Left kidney (tissue), 1 donor: ENCODE data around the gene GABARAPL1. TPM values are rescaled to one million over a fixed set of nuclear protein-coding genes. Genes with fewer than 3 reads are reported as not detected.

ENCODE experiments used
- polyA plus RNA-seq: library from polyadenylated mRNA; unstranded; fragments of 120-200 nt; gene quantifications from one replicate; pipeline ENCODE4 v1.2.1, GENCODE V29; 2013; ENCODE audit not compliant: insufficient read length

Gene GABARAPL1
- polyA plus RNA-seq, 1 donor, result 74.4 TPM

Other genes starting within 250 kb of the GABARAPL1 start
- gene CLEC12A, start 241.5 kb upstream of the GABARAPL1 start, polyA plus RNA-seq, result 0.85 TPM
- 0.43 TPM for gene CLEC1B, start 213.8 kb upstream of the GABARAPL1 start, polyA plus RNA-seq
- gene CLEC12B, start 202.2 kb upstream of the GABARAPL1 start, polyA plus RNA-seq, result 0.13 TPM
- 0.76 TPM for gene CLEC9A, start 182.2 kb upstream of the GABARAPL1 start, polyA plus RNA-seq
- gene CLEC1A, start 113.9 kb upstream of the GABARAPL1 start, polyA plus RNA-seq, result 4.3 TPM
- gene CLEC7A, start 82.7 kb upstream of the GABARAPL1 start, polyA plus RNA-seq, result 2.8 TPM
- gene OLR1, start 40.7 kb upstream of the GABARAPL1 start, polyA plus RNA-seq, result 1.3 TPM
- 147 TPM for gene TMEM52B, start 33.8 kb upstream of the GABARAPL1 start, polyA plus RNA-seq
- gene KLRD1, start 95.0 kb downstream of the GABARAPL1 start, polyA plus RNA-seq, result 0.37 TPM
- 1.8 TPM for gene KLRK1, start 177.2 kb downstream of the GABARAPL1 start, polyA plus RNA-seq
- not detected for gene KLRC4, start 196.9 kb downstream of the GABARAPL1 start, polyA plus RNA-seq
- 0.27 TPM for gene KLRC3, start 207.7 kb downstream of the GABARAPL1 start, polyA plus RNA-seq
- not detected for gene KLRC2, start 223.1 kb downstream of the GABARAPL1 start, polyA plus RNA-seq
- 2.2 TPM for gene KLRC1, start 240.5 kb downstream of the GABARAPL1 start, polyA plus RNA-seq